GM12878 (cell line): ENCODE results near the gene SLC22A7. TPM values are rescaled to one million over a fixed set of nuclear protein-coding genes. Genes with fewer than 3 reads are reported as not detected.

Experiments used
- ATAC-seq: fragments of 200-7000 bp; cut with Tn5 transposase; 3 replicates; pipeline ENCODE4 v1.9.1; 2020; ENCODE audit warnings: mild to moderate bottlenecking, moderate library complexity
- BruUV-seq: library from RNA; stranded (reverse); fragments of 400-500 nt; replicated peaks from 2 replicates; lab custom pipeline; 2021; lab: Mats Ljungman, UMichigan
- CTCF ChIA-PET: fragments of 300-600 bp; sonication (Branson Sonifier 250); formaldehyde crosslinking; extraction: SDS; loops from one replicate; lab custom pipeline; 2021; ENCODE audit warnings: inconsistent platforms; lab: Yijun Ruan, JAX
- POLR2A ChIA-PET: fragments of 350-600 bp; formaldehyde crosslinking; extraction: SDS; loops from one replicate; lab custom pipeline; 2021; ENCODE audit warnings: inconsistent platforms; lab: Charles Lee
- RAD21 ChIA-PET: fragments of 300-600 bp; sonication (Branson Sonifier 250); formaldehyde crosslinking; loops from one replicate; lab custom pipeline; 2023; ENCODE audit warnings: antibody characterized with exemption; ENCODE audit not compliant: unreplicated experiment; lab: Charles Lee
- SMC1A ChIA-PET: fragments of 300-600 bp; sonication (Branson Sonifier 250); formaldehyde crosslinking; loops from one replicate; lab custom pipeline; 2023; ENCODE audit not compliant: unreplicated experiment, uncharacterized antibody; lab: Charles Lee
- DNase-seq: peaks from one replicate; pipeline ENCODE4 v3.0.0-alpha.2; 2011; ENCODE audit warnings: low read depth, low spot score
- FAIRE-seq: peaks from 3 replicates; lab custom pipeline; 2011; peaks lifted over from hg19 to GRCh38; lab: Jason Lieb, UNC
- H2AFZ ChIP-seq: 2 replicates; pipeline ENCODE4 v1.6.0; 2011; ENCODE audit warnings: low read depth, low read length, control low read depth; ENCODE audit not compliant: control insufficient read depth
- H3K27ac ChIP-seq: 2 replicates; pipeline ENCODE4 v1.5.1; 2011; ENCODE audit warnings: control low read depth; ENCODE audit not compliant: control insufficient read depth, insufficient read depth
- H3K27me3 ChIP-seq, 2 experiments: replicated peaks in 1 of 2; 2 replicates each; pipeline versions ENCODE4 v1.6.0 to v1.6.1; 2011; ENCODE audit warnings: low read length in 1 of 2; ENCODE audit not compliant: control insufficient read depth in 2 of 2, insufficient read depth in 2 of 2
- H3K36me3 ChIP-seq, 2 experiments: 2 replicates each; pipeline ENCODE4 v1.5.1; 2011; ENCODE audit warnings: low read length in 1 of 2; ENCODE audit not compliant: control insufficient read depth in 2 of 2, insufficient read depth in 2 of 2
- H3K4me1 ChIP-seq: 2 replicates; pipeline ENCODE4 v1.6.1; 2011; ENCODE audit warnings: mild to moderate bottlenecking, low read length, moderate library complexity, mixed read lengths; ENCODE audit not compliant: control insufficient read depth, insufficient read depth
- H3K4me2 ChIP-seq: 2 replicates; pipeline ENCODE4 v1.6.0; 2011; ENCODE audit warnings: control low read depth; ENCODE audit not compliant: control insufficient read depth, insufficient read depth
- H3K4me3 ChIP-seq: fragments of 200-600 bp; sonication (generic); 2 replicates; pipeline ENCODE4 v1.5.1; 2016
- H3K79me2 ChIP-seq: 2 replicates; pipeline ENCODE4 v1.6.0; 2011; ENCODE audit warnings: low read length; ENCODE audit not compliant: control insufficient read depth, insufficient read depth
- H3K9ac ChIP-seq: 2 replicates; pipeline ENCODE4 v1.8.0; 2011; ENCODE audit warnings: low read length, control low read depth, mixed read lengths; ENCODE audit not compliant: control insufficient read depth, insufficient read depth
- H3K9me3 ChIP-seq: replicated peaks from 3 replicates; pipeline ENCODE4 v1.5.1; 2011; ENCODE audit warnings: mild to moderate bottlenecking, low read length; ENCODE audit not compliant: control insufficient read depth, insufficient read depth
- H4K20me1 ChIP-seq: 2 replicates; pipeline ENCODE4 v1.6.0; 2011; ENCODE audit not compliant: control insufficient read depth, insufficient read depth
- BCL3 ChIP-seq: IDR thresholded peaks from 2 replicates; pipeline ENCODE4 v1.6.1; 2011; ENCODE audit warnings: borderline replicate concordance, low read depth, mild to moderate bottlenecking, moderate library complexity, low read length; ENCODE audit not compliant: insufficient read depth, poor library complexity, severe bottlenecking
- BCLAF1 ChIP-seq: fragments of 450-650 bp; IDR thresholded peaks from 2 replicates; pipeline ENCODE4 v1.6.1; 2017; ENCODE audit warnings: antibody characterized with exemption, mild to moderate bottlenecking, moderate library complexity
- FOXM1 ChIP-seq: IDR thresholded peaks from 2 replicates; pipeline ENCODE4 v1.6.1; 2012; ENCODE audit warnings: low read depth, mild to moderate bottlenecking, inconsistent platforms, low read length, moderate library complexity
- IKZF1 ChIP-seq: fragments of 450-650 bp; conservative IDR thresholded peaks from 2 replicates; pipeline ENCODE4 v1.6.1; 2017; ENCODE audit warnings: antibody characterized with exemption, mild to moderate bottlenecking
- NRF1 ChIP-seq: conservative IDR thresholded peaks from 2 replicates; pipeline ENCODE4 v1.6.1; 2011; ENCODE audit warnings: mild to moderate bottlenecking, low read depth, low read length, improper control_type of control experiment
- PML ChIP-seq: IDR thresholded peaks from 2 replicates; pipeline ENCODE4 v1.6.1; 2012; ENCODE audit warnings: low read length, inconsistent platforms
- RFX5 ChIP-seq: IDR thresholded peaks from 2 replicates; pipeline ENCODE4 v1.6.1; 2011; ENCODE audit warnings: low read depth, low read length, improper control_type of control experiment
- SIN3A ChIP-seq: IDR thresholded peaks from 2 replicates; pipeline ENCODE4 v1.6.1; 2012; ENCODE audit warnings: low read depth, low read length, improper control_type of control experiment
- SMAD1 ChIP-seq: fragments of 450-650 bp; IDR thresholded peaks from 2 replicates; pipeline ENCODE4 v1.6.1; 2018; ENCODE audit warnings: mild to moderate bottlenecking, low read depth; ENCODE audit not compliant: partially characterized antibody
- SPI1 ChIP-seq: IDR thresholded peaks from 2 replicates; pipeline ENCODE4 v1.6.1; 2011; ENCODE audit warnings: low read depth, mild to moderate bottlenecking, low read length, moderate library complexity, borderline replicate concordance; ENCODE audit not compliant: insufficient read depth
- TCF3 ChIP-seq: IDR thresholded peaks from 2 replicates; pipeline ENCODE4 v1.6.1; 2012; ENCODE audit warnings: low read depth, mild to moderate bottlenecking, low read length, borderline replicate concordance; ENCODE audit not compliant: insufficient read depth
- WGBS: methylation state at CpG from one replicate; pipeline ENCODE4 v1.1.6; 2016; ENCODE audit warnings: low lambda C conversion rate; ENCODE audit not compliant: insufficient replicate concordance, insufficient coverage; ENCODE audit errors: missing lambda C conversion rate; 5-methylcytosine and 5-hydroxymethylcytosine counted together
- in situ Hi-C: fragments of 300-500 bp; cut with MboI; formaldehyde crosslinking; loops from 9 replicates; pipeline ENCODE4 v1.14.3; 2018; ENCODE audit warnings: mixed read lengths
- intact Hi-C: fragments of 100-400 bp; cut with micrococcal nuclease; formaldehyde crosslinking; loops from one replicate; pipeline ENCODE4 v1.14.2; 2022; ENCODE audit not compliant: unreplicated experiment
- polyA plus RNA-seq, 11 experiments: library from polyadenylated mRNA; depleted of rRNA in 4 of 11; unstranded in 6 of 11; stranded (reverse) in 5 of 11; fragments of >200 nt; fragmentation: Nextera tagmentation in 4 of 11; fragmentation: Illumina TruSeq in 1 of 11; extraction: Ambion mirVana in 4 of 11; extraction: Trizol in 1 of 11; gene quantifications; 1 replicate in 1 of 11; 2 replicates in 10 of 11; pipeline versions ENCODE4 v1.2.1 to v1.2.3, GENCODE V29; 2011 to 2016; ENCODE audit warnings: inconsistent platforms in 2 of 11, missing spikeins in 2 of 11, low read depth in 1 of 11
- total RNA-seq, 4 experiments: library from RNA; depleted of rRNA in 3 of 4; stranded (reverse); fragments of >200 nt in 3 of 4; fragmentation: Illumina TruSeq in 1 of 4; extraction: Trizol in 1 of 4; gene quantifications; 2 replicates each; pipeline versions ENCODE4 v1.2.1 to v1.2.3, GENCODE V29; 2013 to 2021
- TF ChIP-seq, protein P1 (sequence below): fragments of 450-650 bp; conservative IDR thresholded peaks from 2 replicates; pipeline ENCODE4 v1.6.1; 2017; ENCODE audit warnings: mild to moderate bottlenecking, moderate library complexity
- TF ChIP-seq, protein P2 (sequence below): fragments of 450-650 bp; IDR thresholded peaks from 2 replicates; pipeline ENCODE4 v1.6.1; 2014; ENCODE audit warnings: mild to moderate bottlenecking

The SLC22A7 gene
- total and polyA plus RNA-seq, 10 of the 15 experiments (the other 5 are each of a cell fraction or from before 2014, with no cell fraction given), result 0.08 to 0.31 TPM; not detected in 8

DNA sequence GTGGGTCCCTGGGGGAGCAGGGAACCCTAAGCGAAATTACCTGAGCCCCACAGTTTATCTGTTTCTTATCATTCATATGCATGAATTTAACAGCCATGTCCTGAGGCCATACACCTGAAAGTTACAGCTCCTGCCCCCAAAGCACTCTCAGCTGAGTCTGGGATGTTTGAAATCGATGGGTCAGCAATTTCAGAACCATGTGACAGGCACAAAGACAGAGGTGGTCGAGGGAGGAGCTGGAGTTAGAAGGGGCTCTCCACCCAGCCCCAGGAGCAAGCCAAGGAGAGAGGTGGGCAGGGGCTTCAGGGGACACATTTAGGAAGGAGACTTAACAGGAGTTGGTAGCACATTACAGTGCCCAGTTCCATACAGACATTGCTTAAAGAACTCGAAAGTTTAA is 39.9 kb upstream of the SLC22A7 start:
- in situ Hi-C loops, result loop anchor here (5.0 kb wide), 1 partner anchor 249 kb away; no protein-coding TSS in a partner anchor
- ATAC-seq (no peak), FAIRE-seq (no peak), DNase-seq (no peak)
- TF ChIP-seq SPI1, result no peak
- TF ChIP-seq PML, result no peak
- TF ChIP-seq SIN3A, result no peak
- no peak for TF ChIP-seq BCLAF1
- no peak for TF ChIP-seq BCL3
- TF ChIP-seq, protein P1, sequence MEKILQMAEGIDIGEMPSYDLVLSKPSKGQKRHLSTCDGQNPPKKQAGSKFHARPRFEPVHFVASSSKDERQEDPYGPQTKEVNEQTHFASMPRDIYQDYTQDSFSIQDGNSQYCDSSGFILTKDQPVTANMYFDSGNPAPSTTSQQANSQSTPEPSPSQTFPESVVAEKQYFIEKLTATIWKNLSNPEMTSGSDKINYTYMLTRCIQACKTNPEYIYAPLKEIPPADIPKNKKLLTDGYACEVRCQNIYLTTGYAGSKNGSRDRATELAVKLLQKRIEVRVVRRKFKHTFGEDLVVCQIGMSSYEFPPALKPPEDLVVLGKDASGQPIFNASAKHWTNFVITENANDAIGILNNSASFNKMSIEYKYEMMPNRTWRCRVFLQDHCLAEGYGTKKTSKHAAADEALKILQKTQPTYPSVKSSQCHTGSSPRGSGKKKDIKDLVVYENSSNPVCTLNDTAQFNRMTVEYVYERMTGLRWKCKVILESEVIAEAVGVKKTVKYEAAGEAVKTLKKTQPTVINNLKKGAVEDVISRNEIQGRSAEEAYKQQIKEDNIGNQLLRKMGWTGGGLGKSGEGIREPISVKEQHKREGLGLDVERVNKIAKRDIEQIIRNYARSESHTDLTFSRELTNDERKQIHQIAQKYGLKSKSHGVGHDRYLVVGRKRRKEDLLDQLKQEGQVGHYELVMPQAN, result no peak
- no peak for TF ChIP-seq TCF3
- TF ChIP-seq FOXM1, result no peak
- TF ChIP-seq, protein P2, sequence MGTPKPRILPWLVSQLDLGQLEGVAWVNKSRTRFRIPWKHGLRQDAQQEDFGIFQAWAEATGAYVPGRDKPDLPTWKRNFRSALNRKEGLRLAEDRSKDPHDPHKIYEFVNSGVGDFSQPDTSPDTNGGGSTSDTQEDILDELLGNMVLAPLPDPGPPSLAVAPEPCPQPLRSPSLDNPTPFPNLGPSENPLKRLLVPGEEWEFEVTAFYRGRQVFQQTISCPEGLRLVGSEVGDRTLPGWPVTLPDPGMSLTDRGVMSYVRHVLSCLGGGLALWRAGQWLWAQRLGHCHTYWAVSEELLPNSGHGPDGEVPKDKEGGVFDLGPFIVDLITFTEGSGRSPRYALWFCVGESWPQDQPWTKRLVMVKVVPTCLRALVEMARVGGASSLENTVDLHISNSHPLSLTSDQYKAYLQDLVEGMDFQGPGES, result no peak
- no peak for TF ChIP-seq RFX5
- TF ChIP-seq NRF1, result no peak
- TF ChIP-seq SMAD1, result no peak
- TF ChIP-seq IKZF1, result no peak
- ChIA-PET POLR2A (no interaction called here), CTCF (interaction anchor here (0.6 kb wide), 1 partner anchor 91 kb away, joined by 3 read pairs; no protein-coding TSS in a partner anchor), SMC1A (interaction anchor here (1.5 to 1.6 kb wide), 2 partner anchors 75 to 81 kb away, joined by 3 to 5 read pairs; no protein-coding TSS in a partner anchor), RAD21 (interaction anchor here (0.6 to 2.9 kb wide), 2 partner anchors 11 to 141 kb away, joined by 3 to 8 read pairs; no protein-coding TSS in a partner anchor)
- Histone ChIP-seq H2AFZ (no peak overlapping the region), H3K36me3 (no peaks in the 10 kb centered on the region), H3K4me1 (peaks cover 5% of the 10 kb centered on the region), H3K9ac (no peak overlapping the region), H3K27me3 (no peaks in the 10 kb centered on the region; a peak in 1 of 4 replicates), H3K4me3 (no peak overlapping the region), H3K9me3 (no peaks in the 10 kb centered on the region), H3K79me2 (no peaks in the 10 kb centered on the region), H3K27ac (no peak overlapping the region), H4K20me1 (no peaks in the 10 kb centered on the region), H3K4me2 (no peak overlapping the region)
- no TSS peak for BruUV-seq
- WGBS, result 20% methylated on average over 4 of the region's 4 CpGs
- intact Hi-C loops, result no loop called here
